ENCODE results near the gene COL4A5. TPM values are rescaled to one million over a fixed set of nuclear protein-coding genes. Genes with fewer than 3 reads are reported as not detected.
A peak's percentile ranks its signal among the peaks of the same experiment; 100 is the strongest.

COL4A5 gene
- total and polyA plus RNA-seq, 2 donors = 59.3 to 296 TPM

DNA sequence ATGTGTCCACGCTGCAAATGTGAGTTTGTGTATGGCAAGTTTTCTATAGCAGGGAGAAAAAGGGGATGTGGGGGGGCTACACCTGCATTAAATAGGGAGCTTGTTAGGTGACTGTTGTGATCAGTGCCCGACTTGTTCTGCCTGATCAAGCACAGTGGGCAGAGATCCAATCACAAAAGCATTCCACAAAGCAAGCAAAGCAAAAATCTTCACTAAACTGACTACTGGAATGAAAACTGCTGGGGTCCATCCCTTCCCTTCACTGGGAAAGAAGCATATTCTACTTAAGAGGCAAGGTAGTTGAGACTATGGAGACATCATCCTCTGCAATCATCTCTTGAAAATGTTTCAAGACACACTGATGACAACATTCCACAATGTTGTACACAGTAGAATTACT, 291.5 kb downstream of the COL4A5 start:
- Histone ChIP-seq H3K27ac (ENCODE audit: low read depth) (no peak overlapping the region), H3K4me1 (ENCODE audit: insufficient read depth) (no peaks in the 10 kb centered on the region), H3K4me3 (ENCODE audit: low read depth, low read length) (no peak overlapping the region), H3K36me3 (ENCODE audit: insufficient read depth) (no peaks in the 10 kb centered on the region)
- 26% methylated on average over 2 of the region's 2 CpGs for WGBS
- DNase-seq (ENCODE audit: extremely low spot score) = no peak

DNA sequence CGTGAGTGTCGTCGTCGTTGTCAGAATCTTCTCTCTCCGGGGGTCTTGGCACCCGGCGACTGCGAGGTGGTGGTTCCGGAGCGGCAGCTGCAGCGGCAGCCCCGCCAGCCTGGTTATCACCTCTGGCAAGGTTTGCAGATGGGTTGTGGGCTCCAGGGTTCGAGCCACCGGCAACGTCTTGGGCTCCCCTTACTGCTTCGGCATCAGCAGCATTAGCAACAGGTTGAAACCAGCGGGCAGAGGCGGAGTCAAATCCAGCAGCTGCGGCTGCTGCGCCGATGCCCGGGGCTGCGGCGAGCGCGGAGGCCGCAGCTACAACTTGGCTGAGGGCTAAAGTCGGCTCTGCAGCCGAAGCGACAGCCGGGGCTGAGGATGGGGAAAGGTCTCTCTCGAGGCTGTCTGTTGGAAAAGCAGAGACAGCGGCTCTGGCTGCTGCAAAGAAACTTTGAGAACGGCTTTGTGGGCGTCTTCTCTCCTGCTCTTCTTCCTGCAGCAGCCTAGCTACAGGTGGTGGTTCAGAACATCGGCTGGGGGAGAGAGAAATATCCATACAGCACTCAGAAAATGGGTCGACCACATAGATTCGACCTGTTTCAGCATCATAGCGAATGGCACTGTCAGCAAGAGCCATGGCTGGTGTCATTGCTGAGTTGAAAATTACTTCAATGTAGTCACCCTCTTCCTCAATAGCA, 293.1 kb downstream of the COL4A5 start:
- WGBS = 8% methylated on average over 39 of the region's 39 CpGs
- Histone ChIP-seq H3K4me3 (ENCODE audit: low read depth, low read length) (no peak overlapping the region), H3K27ac (ENCODE audit: low read depth) (no peak overlapping the region), H3K4me1 (ENCODE audit: insufficient read depth) (no peaks in the 10 kb centered on the region), H3K36me3 (ENCODE audit: insufficient read depth) (no peaks in the 10 kb centered on the region)
- no peak for DNase-seq (ENCODE audit: extremely low spot score)

DNA sequence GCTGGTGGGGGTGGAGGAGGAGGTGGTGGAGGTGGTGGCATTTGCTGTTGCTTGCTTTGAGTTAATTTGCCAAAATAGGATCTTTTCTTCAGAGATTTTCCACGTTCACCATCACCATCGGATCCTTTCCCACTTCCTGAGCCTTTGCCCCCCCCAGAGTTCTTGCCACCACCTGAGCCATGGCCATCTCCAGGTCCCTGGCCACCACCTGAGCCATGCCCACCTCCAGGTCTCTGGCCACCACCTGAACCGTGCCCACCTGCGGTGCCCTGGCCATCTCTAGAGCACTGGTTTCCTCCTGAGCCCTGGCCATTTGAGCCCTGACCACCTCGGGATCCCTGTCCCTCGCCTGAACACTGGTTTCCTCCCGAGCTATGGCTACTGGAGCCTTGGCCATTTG, 294.8 kb downstream of the COL4A5 start:
- Histone ChIP-seq H3K4me3 (ENCODE audit: low read depth, low read length) (no peak overlapping the region), H3K4me1 (ENCODE audit: insufficient read depth) (no peaks in the 10 kb centered on the region), H3K27ac (ENCODE audit: low read depth) (no peak overlapping the region), H3K36me3 (ENCODE audit: insufficient read depth) (no peaks in the 10 kb centered on the region)
- DNase-seq (ENCODE audit: extremely low spot score) = no peak
- WGBS = 79% methylated on average over 7 of the region's 7 CpGs

DNA sequence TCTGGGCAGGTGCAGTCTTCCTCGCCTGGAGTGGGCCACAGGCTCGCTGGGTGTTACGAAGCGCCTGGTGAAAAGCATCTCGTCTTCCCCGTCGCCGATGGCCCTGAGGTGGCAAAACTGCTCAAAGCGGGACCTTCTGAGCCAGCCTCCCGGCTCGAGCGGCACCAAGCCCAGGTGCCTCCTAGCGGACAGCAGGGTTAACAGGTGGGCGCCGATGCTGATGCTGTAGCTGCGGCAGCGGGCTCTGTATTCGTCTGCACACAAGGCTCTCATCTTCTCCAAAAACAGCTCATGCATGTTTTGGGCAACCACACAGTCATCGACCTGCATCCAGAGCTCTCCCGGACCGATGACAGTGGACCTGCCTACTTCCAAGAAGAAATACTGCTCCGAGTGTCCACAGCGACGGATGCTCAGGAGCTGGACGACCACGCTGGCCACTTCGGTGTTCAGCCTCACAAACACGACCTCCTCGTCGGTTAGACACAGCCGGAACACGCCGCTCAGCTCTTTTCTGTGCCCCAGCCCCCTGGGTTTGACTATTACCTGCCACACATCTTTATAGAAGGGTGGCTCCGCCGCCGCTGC, 295.5 kb downstream of the COL4A5 start:
- Histone ChIP-seq H3K27ac (ENCODE audit: low read depth) (no peak overlapping the region), H3K4me1 (ENCODE audit: insufficient read depth) (no peaks in the 10 kb centered on the region), H3K4me3 (ENCODE audit: low read depth, low read length) (no peak overlapping the region), H3K36me3 (ENCODE audit: insufficient read depth) (no peaks in the 10 kb centered on the region)
- WGBS = 9% methylated on average over 36 of the region's 36 CpGs
- no peak for DNase-seq (ENCODE audit: extremely low spot score)

DNA sequence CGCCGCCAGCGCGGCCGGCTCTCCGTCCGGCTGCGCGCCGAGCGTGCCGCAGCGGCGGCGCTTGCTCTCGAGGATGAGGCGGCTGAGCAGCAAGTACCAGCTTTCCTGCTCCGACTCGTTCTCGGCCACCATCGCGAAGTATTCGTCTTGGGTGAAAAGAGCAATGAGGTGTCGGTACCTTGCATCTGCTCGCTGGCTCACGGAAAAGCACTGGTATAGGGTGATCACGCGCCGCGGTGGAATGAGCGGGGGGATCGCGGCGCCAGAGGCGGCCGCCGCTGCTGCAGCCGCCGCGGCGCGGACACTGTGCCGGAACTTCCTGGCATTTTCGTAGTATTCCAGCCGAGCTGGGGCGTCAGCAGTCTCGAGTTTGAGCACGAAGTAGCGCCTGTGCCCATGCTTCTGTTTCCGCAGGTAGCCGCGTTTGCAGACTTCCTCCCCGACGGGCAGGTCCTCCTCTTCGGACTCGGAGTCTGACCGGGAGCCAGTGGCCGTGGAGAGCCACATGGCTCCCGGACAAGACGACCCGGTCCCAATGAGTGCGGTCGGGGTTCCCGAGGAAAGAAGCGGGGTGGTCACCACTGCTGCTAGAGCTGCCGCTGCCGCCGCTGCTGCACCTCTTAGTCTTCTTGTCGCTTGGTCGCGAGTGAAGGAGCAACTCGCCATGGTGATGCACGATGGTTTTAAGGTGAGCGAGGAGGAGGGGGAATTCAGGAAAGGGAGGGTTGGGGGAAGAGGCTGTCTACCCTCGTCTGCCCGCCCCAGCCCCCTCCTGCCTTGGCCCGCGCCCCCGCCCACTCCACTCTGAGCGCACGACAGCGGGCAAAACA, 296.3 kb downstream of the COL4A5 start:
- no peak overlapping the region for H3K27ac ChIP-seq (ENCODE audit: low read depth)
- H3K4me3 ChIP-seq (ENCODE audit: low read depth, low read length) = peak overlapping the region; percentile 39
- no peak for DNase-seq (ENCODE audit: extremely low spot score)
- H3K4me1 ChIP-seq (ENCODE audit: insufficient read depth) = no peaks in the 10 kb centered on the region
- under 1% methylated on average over 81 of the region's 82 CpGs for WGBS
- no peaks in the 10 kb centered on the region for H3K36me3 ChIP-seq (ENCODE audit: insufficient read depth)

DNA sequence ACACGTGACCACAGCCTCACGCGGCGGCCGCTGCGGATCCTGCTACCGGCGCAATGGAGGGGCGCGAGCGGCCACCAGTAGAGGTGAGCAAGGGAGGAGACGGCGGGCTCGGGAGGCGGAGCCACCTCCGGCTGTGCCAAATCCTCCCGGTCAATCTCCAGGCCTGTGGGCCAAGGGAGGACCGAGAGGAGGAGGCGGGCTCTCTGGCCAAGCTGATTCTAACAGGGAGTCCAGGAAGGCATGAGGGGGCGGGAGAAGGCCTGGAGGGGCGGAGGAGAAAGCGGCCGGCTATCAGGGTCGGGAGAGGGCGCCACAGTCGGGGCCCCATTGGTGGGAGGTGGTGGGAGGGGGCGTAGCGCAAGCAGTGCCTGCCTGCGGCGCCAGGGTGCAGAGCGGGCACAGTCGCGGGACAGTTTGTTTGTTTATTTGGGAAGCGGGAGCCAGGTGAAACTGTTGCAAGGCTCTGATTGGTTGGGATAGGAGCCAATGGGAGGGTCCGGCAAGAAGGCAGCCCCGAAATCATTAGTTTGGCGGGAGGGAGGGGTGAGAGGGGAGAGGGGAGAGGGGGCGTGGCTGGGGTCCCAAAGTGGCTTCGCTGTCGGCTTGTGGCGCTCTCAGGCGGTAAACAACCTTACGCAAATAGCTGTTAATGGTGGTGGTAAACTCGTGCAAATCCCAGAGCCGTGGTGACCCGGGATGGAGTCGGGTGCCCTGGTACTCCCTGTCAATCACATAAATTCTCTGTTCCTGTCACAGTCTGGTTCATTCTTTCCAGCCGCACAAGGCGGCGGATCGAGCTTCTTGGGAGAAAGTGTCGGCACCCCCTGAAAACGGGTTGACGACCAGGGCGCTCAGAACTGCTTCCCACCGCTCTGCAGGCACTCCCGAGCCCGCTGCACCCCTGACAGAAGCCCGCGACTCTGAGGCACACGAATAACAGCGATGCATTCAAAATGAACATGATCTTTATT, 297.2 kb downstream of the COL4A5 start, which contains the start of gene IRS4:
Gene IRS4 (minus strand): TSS at position 55 of the 971 bp plus-strand sequence.
- Histone ChIP-seq H3K27ac (ENCODE audit: low read depth) (no peak within 1 kb of the TSS), H3K4me1 (ENCODE audit: insufficient read depth) (no peaks in the 10 kb centered on the region), H3K4me3 (ENCODE audit: low read depth, low read length) (peak within 1 kb of the TSS; percentile 39), H3K36me3 (ENCODE audit: insufficient read depth) (no peaks in the 10 kb centered on the region)
- no peak for DNase-seq (ENCODE audit: extremely low spot score)
- 2% methylated on average over 62 of the region's 62 CpGs for WGBS

DNA sequence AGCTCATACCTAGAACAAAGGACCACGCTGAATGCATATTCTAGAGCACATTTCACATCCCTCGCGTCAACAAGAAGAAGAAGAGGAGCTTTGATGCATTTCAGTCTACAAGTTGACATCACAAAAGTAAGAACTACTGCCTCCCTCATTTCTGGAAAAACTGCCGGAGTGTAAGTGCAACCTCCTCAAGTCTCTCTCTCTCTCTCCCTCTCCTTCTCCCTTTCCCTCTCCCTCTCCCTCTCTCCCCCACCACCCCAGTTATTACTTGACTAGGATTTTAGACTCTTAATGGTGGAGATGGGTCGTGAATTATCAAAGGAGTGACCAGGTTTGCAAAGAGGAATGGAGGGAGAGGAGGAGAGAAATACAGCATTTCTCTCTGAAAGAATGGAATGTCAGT, 298.1 kb downstream of the COL4A5 start:
- no peak overlapping the region for H3K27ac ChIP-seq (ENCODE audit: low read depth)
- no peaks in the 10 kb centered on the region for H3K36me3 ChIP-seq (ENCODE audit: insufficient read depth)
- H3K4me3 ChIP-seq (ENCODE audit: low read depth, low read length) = no peak overlapping the region
- DNase-seq (ENCODE audit: extremely low spot score) = no peak
- 42% methylated on average over 5 of the region's 5 CpGs for WGBS
- H3K4me1 ChIP-seq (ENCODE audit: insufficient read depth) = no peaks in the 10 kb centered on the region

DNA sequence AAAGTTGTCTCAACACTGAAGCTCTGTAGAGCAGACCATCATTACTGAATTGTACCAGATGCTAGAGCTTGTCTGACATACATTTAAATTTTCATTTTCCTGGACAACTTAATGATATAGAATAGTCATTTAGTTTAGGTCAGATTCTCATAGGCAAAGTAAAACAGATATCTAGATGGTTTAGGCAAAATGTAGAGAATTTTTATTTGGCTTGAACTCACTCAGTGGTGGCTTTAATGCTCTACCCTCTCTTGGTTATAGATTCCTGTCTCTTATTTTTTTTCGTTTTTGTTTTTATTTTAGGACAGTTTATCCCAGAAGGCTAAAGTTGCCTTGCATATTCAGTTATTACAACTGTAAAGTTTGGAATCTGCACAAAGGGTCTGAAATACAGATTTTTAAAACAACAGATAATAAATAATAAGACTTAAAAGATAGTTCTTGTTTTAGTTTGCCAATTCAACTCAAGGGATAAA, 300.7 kb downstream of the COL4A5 start:
- no peaks in the 10 kb centered on the region for H3K36me3 ChIP-seq (ENCODE audit: insufficient read depth)
- H3K27ac ChIP-seq (ENCODE audit: low read depth) = no peak overlapping the region

More for the DNA sequence above, 300.7 kb downstream of the COL4A5 start:
- DNase-seq (ENCODE audit: extremely low spot score) = no peak
- Histone ChIP-seq H3K4me1 (ENCODE audit: insufficient read depth) (no peaks in the 10 kb centered on the region), H3K4me3 (ENCODE audit: low read depth, low read length) (no peak overlapping the region)
- WGBS = 79% methylated on average over 1 of the region's 1 CpG

Small RNA genes lying within 50 kb of the gene (small RNA-seq; reads per million reads assigned to genes)
- not detected for gene RF00019

Other genes with a start within 250 kb of the COL4A5 start
- 39.0 TPM for gene COL4A6, start 1.4 kb upstream of the COL4A5 start, total RNA-seq
- gene COL4A6, start 1.4 kb upstream of the COL4A5 start, polyA plus RNA-seq = 65.8 TPM